ENCODE measurements around the gene SLC38A10.

Gene SLC38A10

DNA sequence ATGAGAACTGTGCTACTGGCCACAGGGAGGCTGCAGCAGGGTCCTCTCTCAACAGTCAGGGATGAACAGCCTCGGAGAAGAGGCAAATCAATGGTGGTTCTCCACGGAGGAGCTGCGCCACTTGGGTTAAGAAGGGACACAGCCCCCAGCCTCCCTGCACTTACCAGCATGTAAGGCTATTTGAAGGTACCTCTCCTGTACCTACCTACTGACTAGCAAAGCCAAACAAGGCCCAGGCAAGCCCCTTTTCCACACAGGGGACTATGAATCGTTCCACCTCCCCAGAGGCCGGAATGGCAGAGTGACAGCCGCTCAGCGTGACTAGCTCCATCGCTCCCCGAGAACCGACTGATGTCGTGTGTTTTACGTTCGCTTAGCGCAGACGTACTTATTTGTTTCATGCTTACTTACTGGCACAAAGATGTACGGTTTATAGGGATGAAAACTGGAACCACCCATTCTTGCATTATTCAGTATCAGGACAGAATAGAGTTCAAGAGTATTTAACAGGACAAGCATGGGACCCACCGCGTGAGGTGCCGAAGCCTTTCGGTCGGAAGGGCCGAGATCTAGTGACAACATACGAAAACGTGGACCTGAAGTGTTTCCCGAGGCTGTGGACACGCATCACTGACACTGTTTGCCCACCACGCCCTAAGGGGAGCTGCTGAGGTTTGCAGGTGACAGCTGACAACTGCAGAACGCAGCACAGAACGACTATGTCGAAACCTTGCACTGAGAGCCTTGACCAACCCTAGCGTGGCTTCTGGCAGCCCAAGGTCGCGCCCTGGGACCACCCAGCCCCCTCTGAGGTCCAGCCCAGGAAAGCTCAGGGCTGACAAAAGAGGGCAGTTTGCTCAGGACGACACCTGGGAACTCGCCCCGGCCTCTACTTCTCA, 57.3 kb downstream of the SLC38A10 start:
- Histone ChIP-seq H3K4me1 (ENCODE audit: control insufficient read depth, low read depth, low read length) (peaks cover 9% of the 10 kb centered on the region), H3K9ac (ENCODE audit: low read length) (peak overlapping the region; percentile 87), H3K27me3 (ENCODE audit: control insufficient read depth, insufficient read depth, low read length) (no peaks in the 10 kb centered on the region), H3K9me3 (ENCODE audit: control insufficient read depth, low read depth, low read length) (no peaks in the 10 kb centered on the region), H3K27ac (ENCODE audit: low read length) (no peak overlapping the region), H3K4me3 (ENCODE audit: low read length) (peak overlapping the region; percentile 89), H3K36me3 (ENCODE audit: control insufficient read depth, low read depth, low read length) (peaks cover 8% of the 10 kb centered on the region)

DNA sequence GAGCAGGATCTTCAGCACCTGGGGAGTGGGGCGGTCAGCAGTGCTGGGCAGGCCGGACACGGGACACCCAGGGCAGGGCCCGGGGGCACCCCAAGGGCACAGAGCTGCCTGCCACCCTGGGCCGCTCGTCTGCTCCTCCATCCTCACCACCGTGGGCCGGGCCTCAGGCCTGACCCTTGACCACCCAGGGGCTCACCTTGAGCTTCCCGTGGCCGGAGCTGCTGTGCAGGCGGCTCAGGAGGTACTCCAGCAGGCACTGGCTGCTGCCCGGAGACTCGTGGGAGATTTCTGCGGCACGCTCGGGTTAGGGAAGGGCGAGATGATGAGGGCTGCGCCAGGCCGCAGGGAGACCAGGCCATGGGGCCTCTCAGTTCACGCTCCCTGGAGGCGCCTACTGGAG, 58.3 kb downstream of the SLC38A10 start:
- Histone ChIP-seq H3K4me3 (ENCODE audit: low read length) (no peak overlapping the region), H3K27me3 (ENCODE audit: control insufficient read depth, insufficient read depth, low read length) (no peaks in the 10 kb centered on the region), H3K9me3 (ENCODE audit: control insufficient read depth, low read depth, low read length) (no peaks in the 10 kb centered on the region), H3K27ac (ENCODE audit: low read length) (no peak overlapping the region), H3K9ac (ENCODE audit: low read length) (no peak overlapping the region), H3K4me1 (ENCODE audit: control insufficient read depth, low read depth, low read length) (peaks cover 9% of the 10 kb centered on the region), H3K36me3 (ENCODE audit: control insufficient read depth, low read depth, low read length) (peaks cover 8% of the 10 kb centered on the region)

DNA sequence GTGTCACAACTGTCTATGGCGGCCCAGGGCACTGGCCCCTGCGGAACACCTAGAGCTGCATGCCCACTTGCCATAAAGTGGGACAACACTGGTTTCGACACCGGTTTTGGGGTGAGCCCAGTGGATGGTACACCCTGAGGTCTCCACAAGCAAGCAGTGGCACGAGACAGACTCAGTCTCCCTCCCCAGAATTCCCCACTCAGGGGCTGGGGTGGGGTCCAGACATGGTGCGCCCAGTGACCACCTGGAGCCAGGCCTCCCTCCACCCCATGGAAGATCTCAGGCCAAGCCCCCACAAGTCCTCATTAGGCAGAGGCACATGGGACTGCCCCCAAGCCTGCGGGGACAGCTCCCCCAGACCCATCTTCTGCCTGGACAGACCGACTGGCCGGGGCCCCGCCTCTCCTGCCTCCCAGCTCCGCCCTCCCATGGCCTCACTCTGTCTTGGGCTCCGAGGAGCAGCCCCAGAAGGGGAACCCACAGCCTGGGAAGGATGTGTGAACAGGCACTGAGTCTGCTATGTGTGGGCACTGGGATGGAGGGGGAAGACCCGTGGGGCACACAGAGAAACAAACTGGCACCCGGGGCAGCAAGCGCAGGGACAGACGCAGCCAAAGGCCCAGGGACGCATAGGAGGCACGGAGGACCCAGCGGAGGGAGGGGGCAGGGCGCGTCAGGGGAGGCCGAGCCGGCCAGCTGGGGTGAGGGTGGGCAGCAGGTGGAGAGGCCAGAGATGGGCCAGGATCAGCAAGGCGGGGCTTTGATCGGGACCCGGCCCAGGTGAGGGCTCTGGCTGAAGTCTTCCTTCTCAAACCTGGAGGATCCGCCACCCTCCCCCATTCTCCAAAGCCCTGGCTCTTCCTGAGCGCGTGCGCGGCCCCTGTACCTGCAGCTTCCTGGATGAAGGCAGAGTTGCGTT, 59.0 kb downstream of the SLC38A10 start:
- Histone ChIP-seq H3K36me3 (ENCODE audit: control insufficient read depth, low read depth, low read length) (peaks cover 7% of the 10 kb centered on the region), H3K9me3 (ENCODE audit: control insufficient read depth, low read depth, low read length) (no peaks in the 10 kb centered on the region), H3K27ac (ENCODE audit: low read length) (no peak overlapping the region), H3K9ac (ENCODE audit: low read length) (no peak overlapping the region), H3K27me3 (ENCODE audit: control insufficient read depth, insufficient read depth, low read length) (no peaks in the 10 kb centered on the region), H3K4me1 (ENCODE audit: control insufficient read depth, low read depth, low read length) (peaks cover 9% of the 10 kb centered on the region), H3K4me3 (ENCODE audit: low read length) (no peak overlapping the region)

DNA sequence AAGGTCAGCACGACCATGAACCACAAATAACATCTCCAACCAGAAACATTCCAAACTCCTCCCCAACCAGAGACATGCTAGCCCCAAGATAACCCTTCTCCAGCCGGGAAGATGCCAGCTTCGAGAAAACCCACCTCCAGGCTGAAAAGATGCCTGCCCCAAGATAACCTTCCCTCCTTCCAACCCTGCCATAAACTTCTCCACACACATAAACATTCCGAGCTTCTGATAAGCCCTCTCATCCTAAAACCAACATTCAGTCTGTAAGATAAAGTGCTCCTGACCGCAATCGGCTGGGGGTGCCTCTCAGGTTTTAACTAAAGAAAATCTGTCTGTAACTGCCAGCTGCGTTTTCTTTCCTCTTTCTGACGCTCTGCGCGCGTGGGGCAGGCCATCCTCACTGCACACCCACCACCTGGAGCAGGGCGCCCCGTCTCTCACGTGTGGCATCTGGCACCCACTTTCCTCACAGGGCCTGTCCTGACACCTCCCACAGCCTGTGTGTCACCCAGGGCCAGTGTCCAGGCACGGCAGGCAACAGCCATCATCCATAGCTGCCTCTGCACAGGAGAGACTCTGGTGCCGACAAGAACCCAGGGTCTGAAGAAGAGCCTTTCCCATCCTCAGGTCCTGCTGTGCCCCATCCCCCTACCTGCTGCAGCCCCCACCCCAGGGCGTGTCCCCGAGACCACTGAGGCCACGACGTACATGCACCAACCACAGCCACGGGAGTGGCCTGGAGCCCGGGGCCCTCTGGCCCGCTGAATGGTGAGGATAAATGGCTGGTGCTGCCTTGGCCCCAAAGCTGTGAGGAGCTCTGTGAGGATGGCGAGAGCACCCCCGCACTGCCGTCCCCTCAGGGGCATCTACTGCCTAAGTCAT, 59.9 kb downstream of the SLC38A10 start:
- no peaks in the 10 kb centered on the region for H3K9me3 ChIP-seq (ENCODE audit: control insufficient read depth, low read depth, low read length)
- H3K4me3 ChIP-seq (ENCODE audit: low read length), result no peak overlapping the region
- no peaks in the 10 kb centered on the region for H3K27me3 ChIP-seq (ENCODE audit: control insufficient read depth, insufficient read depth, low read length)
- H3K4me1 ChIP-seq (ENCODE audit: control insufficient read depth, low read depth, low read length), result peaks cover 7% of the 10 kb centered on the region
- no peak overlapping the region for H3K27ac ChIP-seq (ENCODE audit: low read length)
- peaks cover 6% of the 10 kb centered on the region for H3K36me3 ChIP-seq (ENCODE audit: control insufficient read depth, low read depth, low read length)
- H3K9ac ChIP-seq (ENCODE audit: low read length), result no peak overlapping the region

DNA sequence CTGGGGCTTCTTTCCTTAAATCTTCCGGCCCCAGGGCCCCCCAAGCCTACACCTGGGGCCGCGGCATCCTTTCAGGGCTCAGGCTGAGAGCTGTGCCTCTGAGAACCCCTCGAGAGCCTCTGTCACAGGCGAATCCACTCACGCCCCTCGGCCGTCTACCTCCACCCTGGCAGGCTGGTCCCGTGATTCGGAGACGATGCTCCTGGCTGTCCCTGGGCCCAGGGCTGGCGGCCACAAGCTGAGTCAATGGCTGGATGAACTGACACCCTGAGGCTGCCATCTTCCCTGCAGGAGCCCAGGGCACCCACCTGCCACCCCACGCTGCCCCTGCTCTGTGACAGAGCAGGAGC, 60.6 kb downstream of the SLC38A10 start:
- peaks cover 9% of the 10 kb centered on the region for H3K36me3 ChIP-seq (ENCODE audit: control insufficient read depth, low read depth, low read length)
- H3K27ac ChIP-seq (ENCODE audit: low read length), result no peak overlapping the region
- no peaks in the 10 kb centered on the region for H3K9me3 ChIP-seq (ENCODE audit: control insufficient read depth, low read depth, low read length)
- H3K4me1 ChIP-seq (ENCODE audit: control insufficient read depth, low read depth, low read length), result peaks cover 5% of the 10 kb centered on the region
- H3K4me3 ChIP-seq (ENCODE audit: low read length), result no peak overlapping the region
- no peak overlapping the region for H3K9ac ChIP-seq (ENCODE audit: low read length)
- no peaks in the 10 kb centered on the region for H3K27me3 ChIP-seq (ENCODE audit: control insufficient read depth, insufficient read depth, low read length)

DNA sequence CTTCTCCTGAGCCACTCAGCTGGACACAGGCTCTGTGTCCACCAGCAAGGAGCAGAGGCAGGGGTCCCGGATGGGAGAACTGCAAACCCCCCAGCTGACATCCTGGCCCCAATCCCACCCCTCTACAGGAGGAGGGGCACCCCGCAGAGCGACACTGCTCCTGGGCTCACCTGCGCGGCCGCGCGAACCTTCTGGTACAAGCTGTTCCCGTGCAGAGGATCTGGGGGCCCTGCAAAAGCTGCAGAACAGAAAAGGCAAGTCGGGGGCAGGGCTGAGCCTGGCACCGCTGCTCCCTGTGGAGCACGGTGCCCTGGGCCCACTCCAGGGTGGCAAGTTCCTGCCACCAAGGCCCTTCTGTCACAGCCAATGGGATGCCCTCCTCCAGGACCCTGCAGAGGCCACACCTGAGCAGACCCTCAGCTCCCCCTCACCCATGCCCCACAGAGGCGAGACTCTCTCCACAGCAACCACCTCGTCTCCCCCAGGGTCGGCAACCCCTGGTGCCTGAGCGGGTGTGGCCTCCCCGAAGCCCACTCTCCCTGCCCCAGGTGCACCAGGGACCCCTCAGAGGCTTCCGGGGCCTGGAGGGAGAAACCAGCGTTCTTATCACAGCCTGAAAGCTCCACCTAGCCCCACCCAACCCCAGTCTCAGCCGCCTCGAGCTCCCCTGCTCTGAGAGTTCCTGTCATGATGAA, 61.1 kb downstream of the SLC38A10 start:
- H3K9ac ChIP-seq (ENCODE audit: low read length), result no peak overlapping the region
- peaks cover 5% of the 10 kb centered on the region for H3K4me1 ChIP-seq (ENCODE audit: control insufficient read depth, low read depth, low read length)
- H3K27me3 ChIP-seq (ENCODE audit: control insufficient read depth, insufficient read depth, low read length), result no peaks in the 10 kb centered on the region
- no peak overlapping the region for H3K27ac ChIP-seq (ENCODE audit: low read length)
- peaks cover 9% of the 10 kb centered on the region for H3K36me3 ChIP-seq (ENCODE audit: control insufficient read depth, low read depth, low read length)
- no peaks in the 10 kb centered on the region for H3K9me3 ChIP-seq (ENCODE audit: control insufficient read depth, low read depth, low read length)
- H3K4me3 ChIP-seq (ENCODE audit: low read length), result no peak overlapping the region

DNA sequence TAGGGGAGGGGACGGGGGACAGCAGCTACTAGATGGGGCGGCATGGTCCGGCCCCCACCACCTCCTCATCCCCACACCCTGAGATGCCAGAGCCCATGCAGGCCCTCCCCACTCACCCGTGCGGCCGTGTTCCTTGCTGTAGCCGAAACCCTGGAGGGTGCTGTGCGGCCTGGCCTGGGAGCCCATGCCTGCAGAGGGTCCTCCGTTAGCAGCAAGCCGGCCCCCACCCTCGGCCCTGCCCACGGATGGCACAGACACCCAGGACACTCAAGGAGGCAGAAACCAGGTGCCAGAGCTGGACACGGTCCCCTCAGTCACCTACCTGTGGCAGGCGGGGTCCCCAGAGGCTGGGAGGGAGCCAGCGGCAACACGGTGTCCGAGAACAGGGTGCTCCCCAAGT, 61.8 kb downstream of the SLC38A10 start:
- Histone ChIP-seq H3K27me3 (ENCODE audit: control insufficient read depth, insufficient read depth, low read length) (no peaks in the 10 kb centered on the region), H3K4me3 (ENCODE audit: low read length) (no peak overlapping the region), H3K9ac (ENCODE audit: low read length) (no peak overlapping the region), H3K4me1 (ENCODE audit: control insufficient read depth, low read depth, low read length) (peaks cover 5% of the 10 kb centered on the region), H3K27ac (ENCODE audit: low read length) (no peak overlapping the region), H3K9me3 (ENCODE audit: control insufficient read depth, low read depth, low read length) (no peaks in the 10 kb centered on the region), H3K36me3 (ENCODE audit: control insufficient read depth, low read depth, low read length) (peaks cover 9% of the 10 kb centered on the region)

DNA sequence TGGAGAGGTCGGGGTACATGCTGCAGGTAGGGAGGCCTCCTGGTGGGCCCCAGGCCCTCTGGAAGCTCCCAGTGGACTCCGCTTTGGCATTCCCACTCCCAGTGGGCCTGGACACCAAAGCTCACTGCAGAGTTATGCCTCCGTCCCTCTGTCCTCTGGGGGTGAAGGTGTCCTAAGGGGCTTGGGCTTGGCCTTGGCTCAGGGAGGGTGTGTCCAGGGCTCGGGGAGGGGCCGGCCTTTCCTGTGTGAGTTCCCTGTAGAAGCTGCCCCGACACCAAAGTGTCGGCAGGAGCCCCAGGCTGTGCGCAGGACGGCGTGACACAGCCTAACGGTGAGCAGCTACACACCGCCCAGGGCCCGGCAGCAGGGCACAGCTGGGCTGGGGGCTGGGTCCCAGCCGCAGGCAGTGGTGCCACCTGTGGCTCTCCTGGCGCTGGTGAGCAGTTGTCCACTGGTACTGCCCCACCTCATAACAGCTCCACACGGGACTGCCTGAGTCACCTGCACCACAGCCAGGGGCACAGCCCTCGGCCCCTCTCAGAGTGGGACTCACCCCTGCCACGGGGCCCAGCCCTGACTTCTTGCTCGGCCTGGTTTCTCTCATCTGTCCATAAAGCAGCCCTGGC, 62.4 kb downstream of the SLC38A10 start:
- no peaks in the 10 kb centered on the region for H3K27me3 ChIP-seq (ENCODE audit: control insufficient read depth, insufficient read depth, low read length)
- H3K9ac ChIP-seq (ENCODE audit: low read length), result no peak overlapping the region
- H3K36me3 ChIP-seq (ENCODE audit: control insufficient read depth, low read depth, low read length), result peaks cover 9% of the 10 kb centered on the region
- peaks cover under 1% of the 10 kb centered on the region for H3K4me1 ChIP-seq (ENCODE audit: control insufficient read depth, low read depth, low read length)
- no peak overlapping the region for H3K4me3 ChIP-seq (ENCODE audit: low read length)
- H3K9me3 ChIP-seq (ENCODE audit: control insufficient read depth, low read depth, low read length), result no peaks in the 10 kb centered on the region
- no peak overlapping the region for H3K27ac ChIP-seq (ENCODE audit: low read length)

DNA sequence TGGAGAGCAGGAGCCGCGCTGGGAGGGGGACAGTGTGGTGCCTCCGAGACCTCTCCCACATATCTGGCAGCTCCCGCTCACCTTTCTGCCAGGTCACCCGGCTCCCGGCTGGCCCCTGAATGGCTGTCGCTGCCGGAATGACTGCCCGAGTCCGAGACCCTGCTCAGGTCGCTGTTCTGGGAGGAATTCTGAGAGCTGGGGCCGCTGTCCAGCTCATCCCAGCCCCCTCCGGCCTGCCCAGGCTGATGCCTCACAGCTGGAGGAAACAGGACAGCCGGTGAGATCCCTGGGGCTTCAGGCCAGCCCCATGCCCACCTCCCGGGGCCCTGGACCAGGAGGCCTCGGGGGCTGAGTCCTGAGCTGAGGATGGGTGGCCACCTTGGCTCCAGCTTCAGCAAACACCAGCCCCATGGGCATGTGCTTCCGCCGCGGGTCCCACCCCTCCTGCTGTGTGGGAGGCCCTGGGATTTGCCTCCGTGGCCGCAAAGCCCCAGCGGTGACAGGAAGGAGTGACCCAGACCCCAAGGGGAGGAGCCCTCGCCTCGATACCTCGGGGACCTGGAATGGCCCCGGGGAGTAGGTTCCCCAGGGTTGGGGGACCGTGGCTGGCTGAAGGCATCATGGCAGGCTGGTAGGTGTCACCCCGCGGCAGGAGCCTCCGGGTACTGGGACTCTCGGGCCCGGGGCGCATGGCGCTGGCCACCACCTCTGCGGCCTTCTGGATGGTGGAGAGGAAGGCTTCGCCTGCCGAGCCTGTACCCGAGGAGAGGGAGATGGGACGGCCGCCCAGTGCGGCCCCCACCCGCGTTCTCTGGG, 63.1 kb downstream of the SLC38A10 start:
- no peak overlapping the region for H3K4me3 ChIP-seq (ENCODE audit: low read length)

DNA sequence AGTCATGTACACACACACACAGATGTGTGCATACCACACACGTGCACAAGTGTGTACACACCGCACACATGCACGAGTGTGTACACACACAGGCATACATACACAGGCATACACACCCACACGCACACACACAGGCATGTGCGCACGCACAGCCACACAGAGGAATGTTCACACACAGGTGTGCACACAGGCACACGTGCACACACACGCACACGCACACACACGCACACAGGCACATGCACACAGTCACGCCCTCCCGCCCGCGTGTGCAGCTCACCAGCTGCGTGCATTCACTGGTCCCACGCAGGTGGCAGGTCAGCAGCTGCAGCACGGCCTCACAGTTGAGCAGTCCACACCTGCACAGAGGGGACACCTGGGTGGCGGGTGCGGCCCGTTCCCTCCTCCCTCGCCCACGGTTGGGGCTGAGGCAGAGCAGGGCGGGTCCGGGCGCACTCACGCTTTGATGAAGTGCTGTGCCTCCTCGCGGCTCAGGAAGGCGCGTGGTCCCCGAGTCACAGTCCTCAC, 63.9 kb downstream of the SLC38A10 start:
- Histone ChIP-seq H3K27me3 (ENCODE audit: control insufficient read depth, insufficient read depth, low read length) (no peaks in the 10 kb centered on the region), H3K36me3 (ENCODE audit: control insufficient read depth, low read depth, low read length) (peaks cover 9% of the 10 kb centered on the region), H3K4me1 (ENCODE audit: control insufficient read depth, low read depth, low read length) (no peaks in the 10 kb centered on the region), H3K4me3 (ENCODE audit: low read length) (no peak overlapping the region), H3K9me3 (ENCODE audit: control insufficient read depth, low read depth, low read length) (no peaks in the 10 kb centered on the region), H3K9ac (ENCODE audit: low read length) (no peak overlapping the region), H3K27ac (ENCODE audit: low read length) (no peak overlapping the region)

More for the DNA sequence above, 63.1 kb downstream of the SLC38A10 start:
- H3K9ac ChIP-seq (ENCODE audit: low read length), result no peak overlapping the region
- H3K36me3 ChIP-seq (ENCODE audit: control insufficient read depth, low read depth, low read length), result peaks cover 9% of the 10 kb centered on the region
- no peaks in the 10 kb centered on the region for H3K4me1 ChIP-seq (ENCODE audit: control insufficient read depth, low read depth, low read length)
- H3K27ac ChIP-seq (ENCODE audit: low read length), result no peak overlapping the region
- H3K9me3 ChIP-seq (ENCODE audit: control insufficient read depth, low read depth, low read length), result no peaks in the 10 kb centered on the region
- no peaks in the 10 kb centered on the region for H3K27me3 ChIP-seq (ENCODE audit: control insufficient read depth, insufficient read depth, low read length)

All from iPS-18a (cell line).